Stimulated activated CD8-positive, alpha-beta memory T cell treated with anti-CD3 and anti-CD28 coated beads, Interleukin-15, amount 100 ng/mL, for 1 hour (primary cell): ENCODE data around the gene HELZ.
"Not testable (repeated sequence)": the region's sequence is repeated elsewhere in the genome, so short reads cannot be mapped to it uniquely, and the experiment has no call there.

ENCODE experiments used
- DNase-seq: peaks from one replicate; pipeline ENCODE4 v3.0.0-alpha.2; 2020; ENCODE audit warnings: low read depth

Gene HELZ

DNA sequence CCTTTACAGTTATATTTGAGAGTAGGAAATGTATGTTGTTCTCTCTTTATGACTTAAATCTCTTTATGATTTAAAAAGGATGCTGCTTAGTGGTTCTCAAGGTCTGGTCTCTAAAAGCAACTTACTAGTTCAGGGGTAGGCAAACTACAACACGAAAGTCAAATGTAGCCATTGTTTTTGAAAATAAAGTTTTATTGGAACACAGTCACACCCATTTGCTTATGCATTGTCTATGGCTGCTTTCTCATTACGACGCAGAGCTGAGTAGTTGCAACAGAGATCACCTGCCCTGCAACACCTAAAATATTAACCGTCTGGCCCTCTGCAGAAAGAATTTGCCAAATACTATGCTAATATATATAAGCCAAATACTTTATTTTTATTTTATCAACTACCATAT lies 58.2 kb downstream of the HELZ start:
- no peak for DNase-seq

DNA sequence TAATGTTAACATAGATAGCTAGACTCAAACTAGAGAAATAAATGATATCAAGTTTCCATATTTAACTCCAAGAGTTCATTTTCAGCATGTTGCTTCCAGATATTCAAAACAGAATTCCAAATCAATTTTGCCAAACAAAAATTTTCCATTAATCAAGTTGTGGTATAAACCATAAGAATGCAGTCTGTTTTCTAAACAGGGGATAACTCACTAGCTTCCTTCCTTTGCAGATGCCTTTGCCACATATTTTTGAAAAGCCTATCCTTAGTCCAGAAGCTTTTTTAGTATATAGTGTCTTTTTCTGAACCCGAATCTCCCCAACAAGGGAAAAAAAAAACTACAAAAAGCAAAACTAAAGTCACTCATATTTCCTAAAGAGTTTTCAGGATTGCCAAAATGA lies 61.5 kb downstream of the HELZ start:
- DNase-seq = no peak

DNA sequence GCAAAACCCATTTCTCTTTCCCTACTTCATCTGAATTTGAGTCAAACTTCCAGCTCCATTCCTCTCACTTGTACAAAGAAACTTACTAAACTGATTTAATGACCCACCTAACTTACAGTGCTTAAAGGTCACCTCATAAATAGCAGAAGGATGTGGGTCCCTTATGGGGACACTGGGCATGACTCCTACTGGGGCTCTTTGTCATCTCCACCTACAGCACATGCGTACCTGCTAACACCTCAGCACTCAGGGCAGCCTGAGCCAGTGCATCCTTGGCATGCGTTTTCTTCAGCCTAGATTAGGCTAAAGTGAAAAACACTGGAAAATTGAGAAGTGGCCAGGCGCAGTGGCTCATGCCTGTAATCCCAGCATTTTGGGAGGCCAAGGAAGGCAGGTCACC lies 63.2 kb downstream of the HELZ start:
- no peak for DNase-seq

DNA sequence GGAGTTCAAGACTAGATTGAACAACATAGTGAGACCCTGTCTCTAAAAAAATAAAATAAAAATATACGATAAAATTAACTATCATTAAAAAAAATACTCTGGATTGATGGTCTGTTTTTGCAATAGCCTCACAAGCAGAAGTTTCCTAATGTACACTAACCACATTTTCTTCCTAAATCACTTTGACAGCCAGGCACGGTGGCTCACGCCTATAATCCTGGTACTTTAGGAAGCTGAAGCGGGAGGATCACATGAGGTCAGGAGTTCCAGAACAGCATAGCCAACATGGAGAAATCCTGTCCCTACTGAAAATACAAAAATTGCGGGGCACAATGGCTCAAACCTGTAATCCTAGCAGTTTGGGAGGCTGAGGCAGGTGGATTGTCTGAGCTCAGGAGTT lies 64.7 kb downstream of the HELZ start:
- DNase-seq = no peak

DNA sequence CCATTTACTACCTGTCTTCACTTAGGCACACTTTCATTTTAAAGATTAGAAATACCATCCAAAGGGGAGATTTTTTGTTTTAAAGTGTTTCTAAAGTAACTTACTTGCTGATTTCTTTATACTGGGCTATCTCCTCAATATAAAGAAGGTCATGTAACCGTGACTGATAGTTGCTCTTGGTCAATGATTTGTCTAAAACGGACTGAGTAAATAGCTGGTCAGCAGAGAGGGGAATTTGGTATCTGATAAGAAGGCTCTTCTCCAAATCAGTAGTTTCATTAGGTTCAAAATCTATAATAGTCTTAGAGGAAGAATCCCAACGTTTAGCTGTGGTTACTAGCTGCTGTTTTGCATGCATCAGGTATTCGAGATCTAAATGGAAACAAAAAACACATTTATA lies 66.4 kb downstream of the HELZ start:
- DNase-seq = no peak

DNA sequence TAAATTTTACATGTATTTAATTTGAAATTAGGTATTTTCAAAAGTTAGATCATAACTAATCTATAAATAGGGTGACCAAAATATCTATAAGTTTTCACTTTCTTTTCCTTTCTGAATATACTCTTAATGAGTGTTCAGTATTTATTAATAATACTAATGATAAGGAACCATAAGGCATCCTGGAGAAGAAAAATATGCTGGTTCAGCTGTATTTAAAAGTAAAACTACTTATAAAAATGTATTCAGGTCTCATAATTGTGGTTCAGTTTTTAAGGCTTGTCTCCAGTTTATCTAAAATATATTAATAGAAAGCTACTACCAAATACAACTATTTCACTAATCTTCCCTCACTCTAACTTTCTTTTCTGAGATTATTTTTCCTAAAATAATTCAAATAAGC lies 67.3 kb downstream of the HELZ start:
- no peak for DNase-seq

DNA sequence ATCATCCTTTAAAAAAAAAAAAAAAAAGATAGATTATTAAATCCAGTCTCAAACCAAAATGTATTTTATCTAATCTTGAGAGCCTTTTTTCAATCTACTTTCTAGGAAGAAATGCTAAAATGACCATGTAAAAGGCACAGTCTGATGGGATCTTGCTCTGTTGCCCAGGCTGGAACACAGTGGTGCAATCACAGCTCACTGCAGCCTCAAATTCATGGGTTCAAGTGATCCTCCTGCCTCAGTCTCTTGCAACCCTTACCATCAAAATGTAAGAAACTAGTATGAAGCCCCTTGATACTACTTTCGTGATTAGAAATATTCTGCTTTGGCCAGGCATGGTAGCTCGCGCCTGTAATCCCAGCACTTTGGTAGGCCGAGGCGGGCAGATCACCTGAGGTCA lies 70.8 kb downstream of the HELZ start:
- no peak for DNase-seq

DNA sequence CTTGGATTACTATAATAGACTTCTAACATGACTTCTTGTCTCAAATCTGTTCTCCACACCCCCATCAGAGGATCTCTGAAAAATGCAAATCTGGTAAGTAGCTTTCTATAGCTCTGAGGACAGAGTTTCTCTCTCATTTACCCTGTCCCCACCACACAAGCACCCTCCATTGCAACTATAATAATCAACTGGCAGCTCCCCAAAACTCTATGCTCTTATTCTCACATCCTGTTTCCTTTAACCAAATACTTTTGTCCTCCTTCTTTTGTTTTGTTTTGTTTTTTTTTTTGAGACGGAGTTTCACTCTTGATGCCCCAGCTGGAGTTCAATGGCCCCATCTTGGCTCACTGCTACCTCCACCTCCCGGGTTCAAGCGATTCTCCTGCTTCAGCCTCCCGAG lies 73.4 kb downstream of the HELZ start:
- no peak for DNase-seq

DNA sequence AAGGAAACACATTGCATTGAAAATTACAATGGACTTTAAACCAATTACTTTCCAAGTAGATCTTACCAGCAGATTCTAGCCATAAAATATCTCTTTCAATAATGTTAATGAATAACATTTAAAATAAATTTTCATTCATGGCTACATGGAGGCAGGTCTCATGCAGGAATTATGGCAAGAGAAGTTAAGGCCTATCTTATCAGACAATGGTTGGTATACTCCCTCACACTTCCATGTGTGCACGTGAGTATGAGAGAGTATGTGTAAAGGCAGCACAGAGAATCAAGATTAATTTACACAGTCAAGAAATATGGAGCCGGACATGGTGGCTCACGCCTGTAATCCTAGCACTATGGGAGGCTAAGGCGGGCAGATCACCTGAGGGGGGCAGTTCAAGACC lies 76.5 kb downstream of the HELZ start:
- DNase-seq = no peak

DNA sequence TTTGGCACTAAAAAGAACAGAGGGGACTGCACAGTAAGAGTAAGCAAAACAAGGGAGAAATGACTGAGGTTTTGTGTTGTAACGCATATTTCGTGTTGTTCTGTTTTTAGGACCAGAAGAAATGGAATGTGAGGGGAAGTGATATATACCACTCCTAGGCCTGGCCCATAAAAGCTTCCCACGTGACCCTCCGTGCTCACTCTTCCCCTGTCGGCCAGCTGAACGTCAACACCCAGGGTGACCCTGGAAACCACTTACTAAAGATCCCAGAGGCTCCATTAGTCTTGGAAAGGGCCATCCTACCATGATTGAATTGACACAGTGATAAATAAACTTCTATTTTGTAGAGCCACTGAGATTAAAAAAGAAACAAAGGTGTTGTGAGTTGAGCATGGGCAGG lies 79.8 kb downstream of the HELZ start:
- no peak for DNase-seq

DNA sequence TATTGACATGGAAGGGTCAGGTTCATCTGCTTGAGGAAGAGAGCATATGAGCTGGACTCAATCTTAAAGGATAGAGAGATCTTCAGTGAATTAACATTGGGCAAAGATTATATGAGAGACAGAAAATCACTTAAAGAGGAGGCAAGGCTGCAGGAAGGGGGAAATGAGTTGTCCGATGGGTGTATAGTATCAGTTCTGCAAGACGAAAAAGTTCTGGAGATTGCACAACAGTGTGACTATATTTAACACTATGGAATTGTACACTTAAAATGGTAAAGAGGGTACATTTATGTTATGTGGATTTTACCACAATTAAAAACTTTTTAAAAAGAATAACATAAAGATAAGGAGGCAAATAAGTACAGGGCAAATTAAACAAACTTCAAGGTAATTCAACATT lies 80.7 kb downstream of the HELZ start:
- DNase-seq = no peak

DNA sequence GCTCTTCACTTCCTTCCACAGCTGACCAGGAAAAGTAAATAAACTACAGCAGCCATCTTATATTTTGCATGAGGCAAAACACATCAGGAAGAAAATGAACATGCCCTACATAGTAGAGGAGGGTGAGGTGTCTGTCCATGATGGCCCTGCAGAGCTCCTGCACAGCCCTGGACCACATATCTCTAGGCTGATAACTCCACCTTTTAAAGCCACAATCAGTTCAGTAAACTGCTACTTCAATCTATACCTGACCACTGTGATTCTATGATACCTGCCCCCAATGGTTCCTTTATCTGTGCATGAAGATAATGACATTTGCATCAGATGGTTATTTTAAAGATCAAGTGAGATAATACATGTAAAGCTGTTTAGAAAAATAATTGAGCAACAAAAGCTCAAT lies 82.2 kb downstream of the HELZ start:
- no peak for DNase-seq

DNA sequence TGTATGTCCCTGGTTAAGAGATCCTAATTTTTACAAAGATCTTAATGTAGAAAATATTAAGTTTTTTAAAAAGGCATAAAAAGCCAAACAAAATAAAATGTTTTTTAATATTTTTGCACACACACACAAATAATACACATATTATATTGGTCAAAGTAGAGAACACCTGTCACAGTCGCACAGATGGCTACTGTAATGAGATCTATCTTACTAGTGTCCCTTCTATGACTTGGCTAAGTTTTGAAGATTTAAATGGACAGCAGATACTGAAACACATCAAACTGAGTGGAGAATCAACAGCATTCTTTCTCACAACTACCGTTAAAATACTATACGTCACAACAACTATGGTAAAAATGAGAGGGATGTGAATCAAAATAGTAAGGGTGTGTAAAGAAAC lies 83.4 kb downstream of the HELZ start:
- DNase-seq = no peak

DNA sequence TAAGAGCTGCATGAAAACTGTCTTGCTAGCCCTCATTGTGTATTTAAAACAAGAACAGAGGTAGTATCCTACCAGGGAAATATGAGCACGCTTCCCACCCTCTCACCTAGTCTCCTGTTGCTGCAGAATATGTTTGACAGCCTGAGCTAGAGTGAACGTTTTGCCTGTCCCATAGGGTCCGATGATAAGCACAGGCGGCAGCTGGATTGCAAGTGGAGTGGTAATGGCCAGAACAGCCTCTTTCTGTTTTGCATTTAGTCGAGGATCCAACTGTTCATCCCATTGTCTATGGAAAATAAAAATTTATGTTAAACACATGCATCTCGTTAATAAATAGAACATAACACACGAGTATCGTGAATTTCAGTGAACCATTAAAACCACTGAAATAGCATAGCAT lies 84.2 kb downstream of the HELZ start:
- no peak for DNase-seq

DNA sequence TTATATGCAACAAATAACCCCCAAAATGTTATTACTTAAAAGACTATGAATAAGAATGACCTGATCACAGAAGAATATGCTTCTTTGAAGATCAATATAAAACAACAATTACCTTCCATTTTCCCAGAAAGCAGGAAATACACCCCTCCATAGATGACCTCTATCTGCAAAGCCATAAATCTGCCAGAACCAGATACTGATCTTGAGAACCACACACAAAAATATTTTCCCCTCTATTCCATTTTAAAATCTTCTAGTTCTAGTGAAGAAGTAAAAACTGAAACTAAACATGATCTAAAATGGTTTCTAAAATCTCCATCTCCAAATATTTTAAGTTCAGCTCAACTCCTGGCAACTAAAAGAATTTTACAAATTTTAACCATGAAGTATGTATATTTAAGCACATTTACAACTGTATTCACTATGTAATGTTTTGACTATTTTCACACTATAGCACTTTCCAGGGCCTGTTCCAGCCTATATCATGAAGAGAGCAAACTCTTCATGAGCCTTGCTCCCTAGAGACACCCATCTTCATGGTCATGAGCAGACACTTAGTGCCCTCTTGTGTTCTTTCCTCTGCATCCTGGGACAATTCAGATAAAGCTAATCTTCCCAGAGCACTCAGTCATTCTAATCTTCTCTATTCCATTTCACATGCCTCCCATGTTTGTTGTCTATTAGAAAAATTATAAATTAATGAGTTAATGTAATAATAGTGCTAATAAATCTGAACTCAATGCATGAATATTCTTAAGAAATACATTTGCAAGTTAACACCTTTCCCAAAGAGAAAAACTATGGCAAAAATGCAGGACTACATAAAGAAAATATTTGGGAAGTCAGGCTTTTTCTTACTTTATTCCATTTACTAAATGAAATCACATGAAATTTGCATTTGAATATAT lies 87.0 kb downstream of the HELZ start:
- DNase-seq = no peak

DNA sequence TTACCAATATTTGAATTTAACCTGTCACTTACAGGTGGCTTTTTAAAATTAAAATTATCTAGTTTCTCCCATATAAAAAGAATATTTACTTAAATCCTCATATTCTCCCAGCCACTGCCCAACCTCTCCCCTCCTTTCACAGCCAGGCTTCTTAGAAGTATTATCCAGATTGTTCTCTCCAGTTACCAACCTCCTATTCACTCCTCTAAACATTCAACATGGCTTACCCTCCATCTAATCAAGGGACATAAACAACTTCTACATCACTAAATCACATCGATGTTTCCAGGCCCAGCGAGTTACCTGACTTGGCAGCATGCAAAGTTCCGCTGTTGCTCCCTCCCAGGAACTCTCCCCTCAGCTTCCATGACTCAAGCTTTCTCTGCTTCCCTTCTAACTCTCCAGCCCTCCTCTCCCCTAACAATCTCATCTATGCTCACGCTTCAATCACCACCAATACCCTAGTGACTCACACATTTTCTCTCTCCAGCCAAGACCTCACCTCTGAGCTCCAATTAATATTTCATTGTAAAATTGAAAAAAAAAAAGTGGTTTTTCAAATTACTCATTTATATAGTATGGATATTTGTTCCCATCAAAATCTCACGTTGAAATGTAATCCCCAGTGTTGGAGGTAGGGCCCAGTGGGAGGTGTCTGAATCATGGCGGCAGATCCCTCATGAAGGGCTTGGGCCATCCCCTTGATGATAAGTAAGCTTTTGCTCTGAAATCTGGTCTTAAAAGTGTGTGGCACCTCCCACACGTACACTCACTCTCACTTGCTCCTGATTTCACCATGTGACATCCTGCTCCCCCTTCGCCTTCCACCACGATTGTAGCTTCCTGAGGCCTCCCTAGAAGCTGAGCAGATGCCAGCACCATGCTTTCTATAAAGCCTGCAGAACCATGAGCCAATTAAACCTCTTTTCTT lies 88.5 kb downstream of the HELZ start:
- no peak for DNase-seq

DNA sequence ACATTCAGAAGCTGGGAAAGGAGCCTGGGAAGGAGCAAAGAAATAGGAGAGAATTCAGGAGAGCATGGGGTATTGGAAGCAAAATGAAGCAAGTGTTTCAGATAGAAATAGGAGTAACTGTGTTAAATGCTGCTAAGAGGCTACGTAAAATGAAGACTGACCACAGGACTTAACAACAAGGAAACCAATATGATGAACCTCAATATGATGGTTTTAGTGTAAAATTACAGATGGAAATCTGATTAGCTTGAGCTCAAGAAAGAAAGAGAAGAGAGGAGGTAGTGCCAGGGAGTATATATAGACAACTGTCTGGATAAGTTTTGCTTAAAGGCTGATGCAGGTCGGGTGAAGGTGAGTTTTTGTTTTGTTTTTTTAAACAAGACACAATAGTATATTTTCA lies 92.2 kb downstream of the HELZ start:
- DNase-seq = no peak

DNA sequence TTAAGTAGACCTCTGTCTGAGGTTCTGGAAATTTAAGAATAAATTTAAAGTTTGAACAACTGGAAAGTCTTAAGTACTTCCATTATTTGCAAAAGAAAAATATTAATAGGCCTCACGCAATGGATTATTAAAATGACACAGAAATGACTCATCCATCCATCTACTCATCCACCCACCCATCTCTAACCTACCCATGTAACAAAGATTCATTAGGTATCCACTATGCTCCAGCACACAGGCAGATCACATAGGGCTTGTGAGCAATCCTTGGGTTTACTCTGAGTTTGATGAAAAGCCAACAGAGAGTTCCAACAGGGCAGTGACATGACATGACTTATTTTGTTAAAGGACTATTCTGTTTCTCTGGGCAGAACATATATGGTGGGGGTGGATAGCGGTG lies 93.3 kb downstream of the HELZ start:
- no peak for DNase-seq

DNA sequence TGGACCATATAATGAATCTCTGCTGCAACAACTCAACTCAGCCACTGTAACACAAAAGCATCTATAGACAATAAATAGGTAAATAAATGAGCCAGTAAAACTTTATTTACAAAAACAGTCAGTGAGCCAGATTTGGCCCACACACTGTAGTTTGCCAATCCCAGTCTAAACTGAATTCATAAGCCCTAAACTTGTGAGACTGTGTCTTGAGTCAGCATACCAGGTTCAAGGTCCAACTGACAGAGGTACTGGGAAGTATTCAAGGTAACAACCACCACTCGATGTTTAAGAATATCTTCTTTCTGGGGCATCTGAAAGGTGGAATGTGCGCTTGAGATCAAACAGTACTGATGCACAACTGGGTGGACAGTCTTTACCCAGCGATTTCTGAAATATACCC lies 94.2 kb downstream of the HELZ start:
- no peak for DNase-seq

DNA sequence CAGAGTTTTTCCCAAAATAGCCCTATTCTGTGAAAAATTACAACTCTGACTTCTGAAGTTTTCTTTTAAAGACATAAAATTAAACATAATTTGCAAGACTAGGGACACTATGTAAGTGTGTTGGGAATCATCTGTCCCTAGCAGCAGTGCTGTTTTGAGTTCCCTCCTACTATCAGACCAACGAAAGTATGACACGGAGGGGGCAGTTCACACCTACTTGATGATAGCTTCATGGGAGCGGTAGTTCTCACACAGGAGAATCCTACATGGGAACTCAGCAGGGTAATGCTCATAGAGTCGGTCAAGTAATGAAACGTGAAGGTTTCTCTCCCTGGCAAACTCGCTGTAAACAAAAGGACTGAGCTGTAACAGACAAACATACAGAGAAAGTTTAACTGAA lies 96.6 kb downstream of the HELZ start:
- DNase-seq = no peak

DNA sequence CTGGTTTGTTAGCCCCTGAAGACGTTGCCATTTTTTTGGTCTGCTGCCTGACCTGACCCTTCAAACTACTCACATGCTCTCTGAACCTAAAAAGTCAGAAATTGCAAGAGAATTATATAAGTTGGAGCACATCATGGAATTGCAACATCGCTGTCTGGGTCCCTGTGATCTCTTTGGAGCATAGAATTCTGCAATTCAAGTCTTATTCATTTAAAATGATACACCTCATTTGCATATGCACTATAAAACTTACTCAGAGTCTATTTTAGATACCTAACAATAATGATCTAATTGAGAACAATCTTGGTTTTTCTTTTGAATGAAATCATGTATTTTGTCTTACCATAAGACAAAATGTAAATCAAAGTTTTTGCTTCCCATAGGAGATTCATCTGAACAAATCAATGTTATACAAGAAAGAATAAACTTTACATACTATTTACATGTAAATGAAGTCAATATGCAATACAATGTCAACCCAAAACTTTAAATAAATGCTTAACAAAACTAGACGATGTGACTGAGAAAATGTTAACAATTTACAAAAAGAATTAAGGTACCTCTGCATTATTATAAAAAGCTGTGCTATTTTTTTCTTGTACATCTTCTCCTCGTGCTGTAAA lies 99.7 kb downstream of the HELZ start:
- DNase-seq = no peak

DNA sequence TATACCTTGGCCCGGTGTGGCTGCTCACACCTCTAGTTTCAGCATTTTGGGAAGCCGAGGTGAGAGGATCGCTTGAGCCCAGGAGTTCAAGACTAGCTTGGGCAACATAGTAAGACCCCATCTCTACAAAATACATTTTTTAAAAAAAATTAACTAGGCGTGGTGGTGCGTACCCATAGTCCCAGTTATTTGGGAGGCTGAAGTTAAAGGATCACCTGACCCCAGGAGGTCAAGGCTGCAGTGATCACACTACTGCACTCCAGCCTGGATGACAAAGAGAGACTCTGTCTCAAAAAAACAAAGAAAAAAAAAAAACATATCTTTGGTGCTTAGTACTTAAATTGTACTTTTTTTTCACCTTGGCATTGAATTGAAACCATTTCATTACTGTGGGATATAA lies 101.7 kb downstream of the HELZ start:
- no peak for DNase-seq

DNA sequence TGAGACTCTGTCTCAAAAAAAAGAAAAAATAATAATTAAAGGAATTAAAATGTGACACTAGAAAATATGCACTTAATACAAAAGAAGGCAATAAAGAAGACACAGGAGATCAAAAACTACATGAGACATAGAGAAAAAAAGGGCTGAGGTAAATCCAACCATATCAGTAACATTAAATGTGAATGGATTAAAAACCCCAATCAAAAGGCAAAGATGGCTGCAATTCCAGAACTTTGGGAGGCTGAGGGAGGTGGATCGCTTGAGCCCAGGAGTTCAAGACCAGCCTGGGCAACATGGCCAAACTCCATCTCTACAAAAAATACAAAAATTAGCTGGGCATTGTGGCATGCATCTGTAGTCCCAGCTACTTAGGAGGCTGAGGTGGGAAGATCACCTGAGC lies 103.0 kb downstream of the HELZ start:
- DNase-seq = not testable (repeated sequence)
